SK-N-SH (cell line): ENCODE measurements around the gene RAC3. TPM values are rescaled to one million over a fixed set of nuclear protein-coding genes. Genes with fewer than 3 reads are reported as not detected.

Source experiments
- CTCF ChIA-PET: fragments of 300-600, 350-600 bp; formaldehyde crosslinking; extraction: SDS; loops from one replicate; lab custom pipeline; 2021; lab: Yijun Ruan, JAX
- POLR2A ChIA-PET: fragments of 350-600 bp; sonication (Branson Sonifier 250); formaldehyde crosslinking; extraction: SDS; loops from one replicate; lab custom pipeline; 2020; ENCODE audit warnings: antibody characterized with exemption, inconsistent platforms; lab: Yijun Ruan, JAX
- DNase-seq: peaks from one replicate; pipeline ENCODE4 v3.0.0; 2012
- H2AFZ ChIP-seq: fragments of 200-600 bp; sonication (generic); 2 replicates; pipeline ENCODE4 v1.8.1; 2016; ENCODE audit warnings: antibody characterized with exemption, mild to moderate bottlenecking, low read depth
- H3F3A ChIP-seq: fragments of 200-600 bp; sonication (generic); replicated peaks from 2 replicates; pipeline ENCODE3; 2016; ENCODE audit warnings: antibody characterized with exemption, mild to moderate bottlenecking; ENCODE audit not compliant: insufficient read depth
- H3K27ac ChIP-seq, 2 experiments: fragments of 200-500 bp in 1 of 2; fragments of 200-600 bp in 1 of 2; sonication (Bioruptor generic) in 1 of 2; sonication (generic), shearing (Covaris generic) in 1 of 2; 2 replicates each; pipeline versions ENCODE4 v1.5.1 to v1.6.1; 2014 to 2016; ENCODE audit warnings: low read depth in 2 of 2, inconsistent platforms in 1 of 2, low read length in 1 of 2, mild to moderate bottlenecking in 1 of 2, mixed read lengths in 1 of 2
- H3K27me3 ChIP-seq: fragments of 200-600 bp; sonication (generic), shearing (Covaris generic); 2 replicates; pipeline ENCODE4 v1.6.1; 2016; ENCODE audit warnings: mixed run types; ENCODE audit not compliant: insufficient read depth
- H3K36me3 ChIP-seq, 2 experiments: fragments of 200-500 bp in 1 of 2; fragments of 200-600 bp in 1 of 2; sonication (Bioruptor generic) in 1 of 2; sonication (generic) in 1 of 2; replicated peaks in 1 of 2; 2 replicates each; pipeline versions ENCODE3 to v1.5.1; 2014 to 2016; ENCODE audit warnings: low read length in 1 of 2, mild to moderate bottlenecking in 1 of 2; ENCODE audit not compliant: insufficient read depth in 2 of 2, control insufficient read depth in 1 of 2
- H3K4me1 ChIP-seq, 2 experiments: fragments of 200-500 bp in 1 of 2; fragments of 200-600 bp in 1 of 2; sonication (Bioruptor generic) in 1 of 2; sonication (generic), shearing (Covaris generic) in 1 of 2; 2 replicates each; pipeline versions ENCODE4 v1.5.1 to v1.6.1; 2014 to 2016; ENCODE audit warnings: low read depth in 1 of 2, low read length in 1 of 2, mixed run types in 1 of 2; ENCODE audit not compliant: insufficient read depth in 2 of 2, control insufficient read depth in 1 of 2
- H3K4me2 ChIP-seq: fragments of 200-600 bp; sonication (generic), shearing (Covaris generic); 2 replicates; pipeline ENCODE4 v1.6.1; 2017; ENCODE audit warnings: mixed run types
- H3K4me3 ChIP-seq, 2 experiments: fragments of 200-500 bp in 1 of 2; fragments of 200-600 bp in 1 of 2; sonication (Bioruptor generic) in 1 of 2; sonication (generic), shearing (Covaris generic) in 1 of 2; 2 replicates each; pipeline versions ENCODE4 v1.5.1 to v1.8.1; 2014 to 2016; ENCODE audit warnings: low read depth in 2 of 2, inconsistent platforms in 1 of 2, low read length in 1 of 2, mild to moderate bottlenecking in 1 of 2, mixed read lengths in 1 of 2, moderate library complexity in 1 of 2
- H3K79me2 ChIP-seq: fragments of 200-600 bp; sonication (generic); 2 replicates; pipeline ENCODE4 v1.8.1; 2017; ENCODE audit warnings: mild to moderate bottlenecking; ENCODE audit not compliant: insufficient read depth
- H3K9ac ChIP-seq: fragments of 200-600 bp; sonication (generic); 2 replicates; pipeline ENCODE4 v1.6.1; 2017; ENCODE audit warnings: mixed run types
- H3K9me2 ChIP-seq: fragments of 200-600 bp; sonication (generic); 2 replicates; pipeline ENCODE4 v1.6.1; 2017; ENCODE audit warnings: mixed run types
- H3K9me3 ChIP-seq: fragments of 200-600 bp; sonication (generic); 2 replicates; pipeline ENCODE4 v1.6.1; 2017; ENCODE audit warnings: mixed run types, mild to moderate bottlenecking, moderate library complexity
- H4K20me1 ChIP-seq: fragments of 200-600 bp; sonication (generic); 2 replicates; pipeline ENCODE4 v1.6.1; 2017; ENCODE audit warnings: mild to moderate bottlenecking, mixed run types; ENCODE audit not compliant: insufficient read depth
- ELF1 ChIP-seq: IDR thresholded peaks from 2 replicates; pipeline ENCODE4 v1.4.0; 2012
- EZH2phosphoT487 ChIP-seq: fragments of 200-600 bp; sonication (generic); IDR thresholded peaks from 2 replicates; pipeline ENCODE4 v1.6.1; 2017; ENCODE audit warnings: low read depth, mixed run types, mild to moderate bottlenecking, antibody characterized with exemption, moderate library complexity, borderline replicate concordance
- FOSL2 ChIP-seq: IDR thresholded peaks from 2 replicates; pipeline ENCODE4 v1.4.0; 2012; ENCODE audit warnings: low read depth, mild to moderate bottlenecking, moderate library complexity, borderline replicate concordance
- GATA2 ChIP-seq: sonication (generic); formaldehyde crosslinking; IDR thresholded peaks from 2 replicates; pipeline ENCODE4 v1.5.0; 2020; ENCODE audit warnings: mild to moderate bottlenecking, missing genetic modification reagents
- JUND ChIP-seq: IDR thresholded peaks from 2 replicates; pipeline ENCODE4 v1.4.0; 2012
- NFIC ChIP-seq: IDR thresholded peaks from 2 replicates; pipeline ENCODE4 v1.4.0; 2012; ENCODE audit warnings: borderline replicate concordance
- PBX3 ChIP-seq: IDR thresholded peaks from 2 replicates; pipeline ENCODE4; 2012
- POLR2AphosphoS5 ChIP-seq: IDR thresholded peaks from 2 replicates; pipeline ENCODE4 v1.6.1; 2012; ENCODE audit warnings: low read depth, low read length
- RAD21 ChIP-seq: IDR thresholded peaks from 2 replicates; pipeline ENCODE4 v1.6.1; 2012; ENCODE audit warnings: mild to moderate bottlenecking, low read length
- RCOR1 ChIP-seq: fragments of 150-350 bp; IDR thresholded peaks from 2 replicates; pipeline ENCODE4 v1.6.1; 2017; ENCODE audit warnings: antibody characterized with exemption, low read length
- REST ChIP-seq: IDR thresholded peaks from 2 replicates; pipeline ENCODE4 v1.6.1; 2012; ENCODE audit warnings: mild to moderate bottlenecking, low read depth, low read length, moderate library complexity
- SMC3 ChIP-seq: IDR thresholded peaks from 2 replicates; pipeline ENCODE4 v1.6.1; 2012; ENCODE audit warnings: low read depth, low read length, improper control_type of control experiment
- TAF1 ChIP-seq: IDR thresholded peaks from 2 replicates; pipeline ENCODE4 v1.6.1; 2012; ENCODE audit warnings: low read depth, mild to moderate bottlenecking, low read length, moderate library complexity, borderline replicate concordance
- TCF12 ChIP-seq: IDR thresholded peaks from 2 replicates; pipeline ENCODE4 v1.4.0; 2012
- TEAD4 ChIP-seq: IDR thresholded peaks from 2 replicates; pipeline ENCODE4 v1.4.0; 2012; ENCODE audit warnings: mild to moderate bottlenecking, borderline replicate concordance; ENCODE audit not compliant: insufficient read depth
- USF1 ChIP-seq: IDR thresholded peaks from 2 replicates; pipeline ENCODE4 v1.4.0; 2012; ENCODE audit warnings: low read depth, borderline replicate concordance
- USF2 ChIP-seq: fragments of 150-350 bp; IDR thresholded peaks from 2 replicates; pipeline ENCODE4 v1.6.1; 2017; ENCODE audit warnings: antibody characterized with exemption, low read length, low read depth, borderline replicate concordance
- WGBS: methylation state at CpG from one replicate; pipeline ENCODE4 v1.1.6; 2017; ENCODE audit warnings: low lambda C conversion rate; 5-methylcytosine and 5-hydroxymethylcytosine counted together
- polyA plus RNA-seq, 3 experiments: library from polyadenylated mRNA; depleted of rRNA; stranded (reverse); fragments of >200 nt; gene quantifications; 2 replicates each; pipeline ENCODE4 v1.2.3, GENCODE V29; 2012
- TF ChIP-seq, protein P1 (sequence below): IDR thresholded peaks from 2 replicates; pipeline ENCODE4 v1.4.0; 2012; ENCODE audit warnings: low read depth

RAC3 gene
- polyA plus RNA-seq, 1 of the 3 experiments (the other 2 are of a cell fraction), result 83.6 TPM

- no peak for TF ChIP-seq REST
- TF ChIP-seq USF2, result no peak
- no peak for TF ChIP-seq ELF1
- TF ChIP-seq EZH2phosphoT487, result no peak
- TF ChIP-seq POLR2AphosphoS5, result no peak
- no peak for TF ChIP-seq RAD21
- TF ChIP-seq, all 33 proteins: peak for 0
Measured at GRCh38 chr17:82015311-82015971, 16.0 kb upstream of the RAC3 start (continued).

DNA sequence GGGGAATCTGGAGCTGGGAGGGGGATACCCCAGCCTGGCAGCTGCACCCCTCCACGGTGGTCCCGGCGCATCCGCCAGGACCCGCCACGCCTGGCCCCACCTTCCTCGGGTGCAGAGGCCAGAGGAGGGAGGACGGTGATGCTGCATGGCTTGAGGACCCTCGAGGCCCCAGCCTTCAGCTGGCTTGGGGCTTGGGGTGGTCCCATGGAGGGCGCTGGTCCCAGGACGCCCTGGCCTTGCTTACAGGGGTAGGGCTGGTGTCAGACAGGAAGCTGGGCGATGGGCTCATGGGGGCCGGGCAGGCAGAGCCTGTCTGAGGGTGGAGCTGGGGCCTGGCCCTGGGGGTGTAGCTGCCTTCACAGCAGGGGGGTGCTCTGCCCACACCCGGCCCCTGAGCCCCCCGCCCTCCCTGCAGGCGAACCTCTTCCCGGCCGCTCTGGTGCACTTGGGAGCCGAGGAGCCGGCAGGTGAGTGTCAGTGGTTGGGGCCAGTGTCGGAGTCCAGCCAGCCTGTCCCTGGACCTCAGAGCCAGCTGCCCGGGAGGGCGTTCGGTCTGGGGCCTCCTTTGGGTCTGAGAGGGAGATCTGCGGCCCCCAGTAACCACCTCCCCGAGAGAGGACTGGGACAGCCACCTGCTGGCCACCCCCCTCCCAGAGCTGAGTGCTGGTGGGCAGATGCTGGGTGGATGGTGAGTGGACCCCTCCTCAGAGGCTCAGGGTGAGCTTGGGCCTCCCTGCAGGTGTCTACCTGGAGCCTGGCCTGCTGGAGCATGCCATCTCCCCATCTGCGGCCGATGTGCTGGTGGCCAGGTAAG is 15.2 kb upstream of the RAC3 start:
- H3K9ac ChIP-seq, result no peak overlapping the region
- no peak overlapping the region for H3K27ac ChIP-seq
- H4K20me1 ChIP-seq, result peaks cover 13% of the 10 kb centered on the region
- H3F3A ChIP-seq, result peaks cover 25% of the 10 kb centered on the region
- no peak overlapping the region for H3K4me3 ChIP-seq
- peaks cover 7 to 23% of the 10 kb centered on the region in 2 experiments for H3K36me3 ChIP-seq
- DNase-seq, result no peak
- H3K9me3 ChIP-seq, result no peaks in the 10 kb centered on the region
- 96% methylated on average over 21 of the region's 28 CpGs for WGBS
- peaks cover 4 to 33% of the 10 kb centered on the region in 2 experiments; a peak in 2 of 4 replicates for H3K4me1 ChIP-seq
- H3K79me2 ChIP-seq, result peaks cover 16% of the 10 kb centered on the region; the same call in 1 of the 2 replicates
- no peak overlapping the region for H3K4me2 ChIP-seq
- H3K9me2 ChIP-seq, result no peaks in the 10 kb centered on the region
- ChIA-PET POLR2A (interaction anchor here (0.9 to 1.2 kb wide), 2 partner anchors 19 to 57 kb away, joined by 3 read pairs; no protein-coding TSS in a partner anchor), CTCF (interaction anchor here (0.8 to 35.7 kb wide), 7 partner anchors 11 to 82 kb away, joined by 3 to 1216 read pairs (median 4); partner anchors contain the start of genes DCXR, FASN, NOTUM and RAC3)
- H2AFZ ChIP-seq, result no peak overlapping the region
- no peaks in the 10 kb centered on the region for H3K27me3 ChIP-seq
- TF ChIP-seq GATA2 (CRISPR knock-in tag), result no peak
- TF ChIP-seq USF1, result no peak
- no peak for TF ChIP-seq TAF1
- TF ChIP-seq TEAD4, result no peak
- TF ChIP-seq RCOR1, result no peak
- TF ChIP-seq PBX3, result no peak
- TF ChIP-seq POLR2AphosphoS5, result no peak
- TF ChIP-seq JUND, result no peak
- no peak for TF ChIP-seq REST
- TF ChIP-seq, protein P1, sequence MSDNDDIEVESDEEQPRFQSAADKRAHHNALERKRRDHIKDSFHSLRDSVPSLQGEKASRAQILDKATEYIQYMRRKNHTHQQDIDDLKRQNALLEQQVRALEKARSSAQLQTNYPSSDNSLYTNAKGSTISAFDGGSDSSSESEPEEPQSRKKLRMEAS, result no peak
- no peak for TF ChIP-seq FOSL2
- no peak for TF ChIP-seq NFIC
- no peak for TF ChIP-seq TCF12
- no peak for TF ChIP-seq SMC3
